OCI-LY7 (cell line): ENCODE results near the gene FNBP1. TPM values are rescaled to one million over a fixed set of nuclear protein-coding genes. Genes with fewer than 3 reads are reported as not detected.

ENCODE experiments used
- Bru-seq: library from RNA; stranded (reverse); fragments of 400-500 nt; gene quantifications from one replicate; lab custom pipeline; 2021; lab: Mats Ljungman, UMichigan
- BruChase-seq, 2 experiments: library from RNA; stranded (reverse); fragments of 400-500 nt; gene quantifications; one replicate each; lab custom pipeline; 2021; lab: Mats Ljungman, UMichigan
- BruUV-seq: library from RNA; stranded (reverse); fragments of 400-500 nt; replicated peaks from 2 replicates; lab custom pipeline; 2021; lab: Mats Ljungman, UMichigan
- CTCF ChIA-PET: fragments of 300-600 bp; sonication (Branson Sonifier 250); formaldehyde crosslinking; loops from one replicate; lab custom pipeline; 2022; ENCODE audit warnings: antibody characterized with exemption; ENCODE audit not compliant: unreplicated experiment; lab: Charles Lee
- POLR2A ChIA-PET: fragments of 300-600 bp; sonication (Branson Sonifier 250); formaldehyde crosslinking; loops from one replicate; lab custom pipeline; 2022; ENCODE audit warnings: antibody characterized with exemption; lab: Charles Lee
- DNase-seq: peaks from one replicate; pipeline ENCODE4 v3.0.0-alpha.2; 2015; ENCODE audit warnings: low spot score
- H2AFZ ChIP-seq: fragments of 200-600 bp; sonication (generic), shearing (Covaris generic); 2 replicates; pipeline ENCODE4 v1.6.1; 2014; ENCODE audit warnings: mild to moderate bottlenecking, antibody characterized with exemption, low read length, moderate library complexity
- H3K27ac ChIP-seq: fragments of 200-600 bp; sonication (generic); 2 replicates; pipeline ENCODE4 v1.5.1; 2014; ENCODE audit warnings: mixed run types, low read depth, mild to moderate bottlenecking, moderate library complexity, low read length, inconsistent platforms; ENCODE audit not compliant: poor library complexity, severe bottlenecking
- H3K36me3 ChIP-seq: fragments of 200-600 bp; sonication (generic); 2 replicates; pipeline ENCODE4 v1.6.1; 2014; ENCODE audit warnings: mild to moderate bottlenecking, antibody characterized with exemption, low read length, moderate library complexity, mixed read lengths; ENCODE audit not compliant: insufficient read depth
- H3K4me1 ChIP-seq: fragments of 200-600 bp; sonication (generic); 2 replicates; pipeline ENCODE4 v1.5.1; 2014; ENCODE audit warnings: mild to moderate bottlenecking, low read length; ENCODE audit not compliant: insufficient read depth, poor library complexity, severe bottlenecking
- H3K4me2 ChIP-seq: fragments of 200-600 bp; sonication (generic); 2 replicates; pipeline ENCODE4 v1.6.1; 2014; ENCODE audit warnings: mild to moderate bottlenecking, low read length
- H3K4me3 ChIP-seq: fragments of 200-600 bp; sonication (generic); 2 replicates; pipeline ENCODE4 v1.5.1; 2014; ENCODE audit warnings: mild to moderate bottlenecking, low read depth, low read length; ENCODE audit not compliant: poor library complexity, severe bottlenecking
- H3K79me2 ChIP-seq: fragments of 200-600 bp; sonication (generic); 2 replicates; pipeline ENCODE4 v1.6.1; 2016; ENCODE audit warnings: low read depth, mild to moderate bottlenecking, low read length, moderate library complexity, mixed read lengths; ENCODE audit not compliant: insufficient read depth
- H3K9me2 ChIP-seq: fragments of 200-600 bp; sonication (generic); 2 replicates; pipeline ENCODE4 v1.6.1; 2016; ENCODE audit warnings: mild to moderate bottlenecking, low read length, mixed read lengths; ENCODE audit not compliant: insufficient read depth
- H3K9me3 ChIP-seq: fragments of 200-600 bp; sonication (generic); 2 replicates; pipeline ENCODE4 v1.6.1; 2014; ENCODE audit warnings: mild to moderate bottlenecking, mixed run types, low read length, mixed read lengths
- H4K20me1 ChIP-seq: fragments of 200-600 bp; sonication (generic); 2 replicates; pipeline ENCODE4 v1.6.1; 2014; ENCODE audit warnings: mild to moderate bottlenecking, antibody characterized with exemption, low read length, moderate library complexity, mixed read lengths; ENCODE audit not compliant: insufficient read depth
- CTCF ChIP-seq: fragments of 200-600 bp; sonication (generic); conservative IDR thresholded peaks from 2 replicates; pipeline ENCODE4 v1.5.1; 2014; ENCODE audit warnings: mild to moderate bottlenecking, antibody characterized with exemption, low read length, moderate library complexity, mixed read lengths
- EZH2phosphoT487 ChIP-seq: fragments of 200-600 bp; sonication (generic); IDR thresholded peaks from 2 replicates; pipeline ENCODE4 v1.6.1; 2018; ENCODE audit warnings: low read depth, borderline replicate concordance, mild to moderate bottlenecking, mixed run types, antibody characterized with exemption, low read length, moderate library complexity, mixed read lengths
- intact Hi-C: fragments of 100-400 bp; cut with micrococcal nuclease; formaldehyde crosslinking; loops from one replicate; pipeline ENCODE4 v1.10.0; 2022; ENCODE audit not compliant: unreplicated experiment
- long read RNA-seq: library from polyadenylated mRNA; stranded (forward); transcript quantifications from one replicate; pipeline ENCODE4 v2.0.0, GENCODE V29; 2022
- total RNA-seq, 2 experiments: library from RNA; depleted of rRNA in 1 of 2; stranded (reverse); fragments of >200 nt in 1 of 2; shearing (Covaris generic) in 1 of 2; gene quantifications; 2 replicates each; pipeline ENCODE4 v1.2.3, GENCODE V29; 2014 to 2022

Gene FNBP1
- 93.3 and 117 TPM in 2 replicates for total RNA-seq (2014; rRNA removed; shearing (Covaris generic))
- 164 and 168 TPM in 2 replicates for total RNA-seq (2022)
- percentile 91 among the genes with signal in this experiment for Bru-seq, nascent RNA
- percentile 93 among the genes with signal in this experiment for BruChase-seq, experiment 1, labeled RNA remaining after a 6-hour chase
- BruChase-seq, experiment 2, labeled RNA remaining after a 2-hour chase: percentile 90 among the genes with signal in this experiment
- long read RNA-seq, full-length matches to known transcripts: 8 of 103 reads
- long read RNA-seq, partial matches to known transcripts: 29 of 103 reads
- long read RNA-seq, other reads (novel, unspliced or antisense): 66 of 103 reads

GRCh38 chr9:130042885-130043653 lies at the start of gene FNBP1:
Gene FNBP1, minus strand, starts transcription at chr9:130043189. Its CDS starts 214 bp downstream, at chr9:130042975.
- peaks cover 56% of the 10 kb centered on the region for H3K79me2 ChIP-seq
- H3K27ac ChIP-seq: peak within 1 kb of the TSS; percentile 98
- H3K4me3 ChIP-seq: peak within 1 kb of the TSS; percentile 94
- POLR2A ChIA-PET: interaction anchor here (0.5 to 1.0 kb wide), 2 partner anchors 10 to 218 kb away, joined by 3 read pairs; no protein-coding TSS in a partner anchor
- TF ChIP-seq CTCF (no peak), EZH2phosphoT487 (no peak)
- H2AFZ ChIP-seq: no peak within 1 kb of the TSS
- peaks cover 6% of the 10 kb centered on the region; the same call in 1 of the 2 replicates for H3K36me3 ChIP-seq
- peaks cover 53% of the 10 kb centered on the region for H3K4me1 ChIP-seq
- H3K9me3 ChIP-seq: no peaks in the 10 kb centered on the region
- intact Hi-C loops: loop anchor here (2.0 to 10.0 kb wide), 2 partner anchors 208 to 1358 kb away; partner anchors contain the start of genes C9orf78, SET and USP20
- no peaks in the 10 kb centered on the region for H3K9me2 ChIP-seq
- H4K20me1 ChIP-seq: no peaks in the 10 kb centered on the region; the same call in 1 of the 2 replicates
- H3K4me2 ChIP-seq: peak within 1 kb of the TSS; percentile 96
- no TSS peak for BruUV-seq
- CTCF ChIA-PET: no interaction called here
- peak; percentile 84 for DNase-seq

GRCh38 chr9:130090915-130091314 lies 47.9 kb upstream of the FNBP1 start:
- no peak for TF ChIP-seq CTCF
- no peak for TF ChIP-seq EZH2phosphoT487
- H3K9me2 ChIP-seq: no peaks in the 10 kb centered on the region
- ChIA-PET CTCF (no interaction called here), POLR2A (no interaction called here)
- H4K20me1 ChIP-seq: no peaks in the 10 kb centered on the region
- BruUV-seq: no TSS peak
- no peaks in the 10 kb centered on the region for H3K79me2 ChIP-seq
- H3K36me3 ChIP-seq: peaks cover 79% of the 10 kb centered on the region
- H3K4me2 ChIP-seq: no peak overlapping the region
- H3K9me3 ChIP-seq: no peaks in the 10 kb centered on the region
- no peak overlapping the region for H2AFZ ChIP-seq
- no peak overlapping the region for H3K27ac ChIP-seq
- no peak for DNase-seq
- H3K4me3 ChIP-seq: no peak overlapping the region
- intact Hi-C loops: no loop called here
- H3K4me1 ChIP-seq: no peaks in the 10 kb centered on the region
